Panc1 (cell line): Measurements from ENCODE around the gene DTD1.

Experiments
- POLR2AphosphoS5 ChIP-seq: IDR thresholded peaks from 2 replicates; pipeline ENCODE4 v1.6.1; 2012; ENCODE audit warnings: mild to moderate bottlenecking, low read depth, low read length, moderate library complexity
- SIN3A ChIP-seq: IDR thresholded peaks from 2 replicates; pipeline ENCODE4 v1.6.1; 2012; ENCODE audit warnings: low read depth, mild to moderate bottlenecking, low read length, moderate library complexity, borderline replicate concordance; ENCODE audit not compliant: insufficient read depth
- TF ChIP-seq, protein P1 (sequence below): fragments of 450-650 bp; IDR thresholded peaks from 2 replicates; pipeline ENCODE4 v1.5.1; 2017; ENCODE audit warnings: mild to moderate bottlenecking

DNA sequence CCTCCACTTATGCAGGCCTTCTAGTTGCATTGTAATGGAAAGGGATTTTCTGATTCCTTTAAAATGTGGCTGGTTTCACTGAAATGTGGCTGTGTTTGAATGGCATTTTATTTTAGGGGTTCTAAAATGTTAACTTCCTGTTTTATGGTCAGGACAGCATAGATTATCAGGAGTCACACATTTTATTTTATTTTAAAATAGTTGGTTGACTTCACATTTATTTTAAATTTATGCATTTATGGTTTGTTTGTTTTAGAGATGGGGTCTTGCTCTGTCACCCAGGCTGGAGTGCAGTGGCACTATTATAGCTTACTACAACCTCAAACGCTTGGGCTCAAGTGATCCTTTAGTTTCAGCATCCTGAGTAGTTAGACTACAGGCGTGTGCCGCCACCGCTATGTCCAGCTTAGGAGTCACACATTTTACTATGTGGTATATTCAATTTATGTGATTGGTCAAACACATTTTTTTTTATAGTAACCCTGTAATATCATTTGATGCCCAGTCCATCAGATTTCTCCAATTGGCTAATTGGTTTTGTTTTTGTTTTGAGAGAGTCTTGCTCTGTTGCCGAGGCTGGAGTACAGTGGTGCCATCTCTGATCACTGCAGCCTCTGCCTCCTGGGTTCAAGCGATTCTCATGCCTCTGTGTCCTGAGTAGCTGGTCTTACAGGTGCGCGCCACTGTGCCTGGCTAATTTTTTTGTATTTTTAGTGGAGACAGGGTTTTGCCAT is 2.3 kb downstream of the DTD1 start:
- TF ChIP-seq, protein P1, sequence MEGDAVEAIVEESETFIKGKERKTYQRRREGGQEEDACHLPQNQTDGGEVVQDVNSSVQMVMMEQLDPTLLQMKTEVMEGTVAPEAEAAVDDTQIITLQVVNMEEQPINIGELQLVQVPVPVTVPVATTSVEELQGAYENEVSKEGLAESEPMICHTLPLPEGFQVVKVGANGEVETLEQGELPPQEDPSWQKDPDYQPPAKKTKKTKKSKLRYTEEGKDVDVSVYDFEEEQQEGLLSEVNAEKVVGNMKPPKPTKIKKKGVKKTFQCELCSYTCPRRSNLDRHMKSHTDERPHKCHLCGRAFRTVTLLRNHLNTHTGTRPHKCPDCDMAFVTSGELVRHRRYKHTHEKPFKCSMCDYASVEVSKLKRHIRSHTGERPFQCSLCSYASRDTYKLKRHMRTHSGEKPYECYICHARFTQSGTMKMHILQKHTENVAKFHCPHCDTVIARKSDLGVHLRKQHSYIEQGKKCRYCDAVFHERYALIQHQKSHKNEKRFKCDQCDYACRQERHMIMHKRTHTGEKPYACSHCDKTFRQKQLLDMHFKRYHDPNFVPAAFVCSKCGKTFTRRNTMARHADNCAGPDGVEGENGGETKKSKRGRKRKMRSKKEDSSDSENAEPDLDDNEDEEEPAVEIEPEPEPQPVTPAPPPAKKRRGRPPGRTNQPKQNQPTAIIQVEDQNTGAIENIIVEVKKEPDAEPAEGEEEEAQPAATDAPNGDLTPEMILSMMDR, result no peak
- TF ChIP-seq SIN3A (no peak), POLR2AphosphoS5 (no peak)
